HG03439 (cell line): Measurements from ENCODE around the gene TBC1D24.

Experiments used
- ATAC-seq: cut with Tn5 transposase; IDR thresholded peaks from one replicate; pipeline ENCODE4 v1.9.1; 2021; ENCODE audit warnings: mild to moderate bottlenecking, moderate library complexity; ENCODE audit not compliant: unreplicated experiment

Gene TBC1D24

GRCh38 chr16:2497695-2498484 lies 23.0 kb downstream of the TBC1D24 start:
- ATAC-seq = no peak

DNA sequence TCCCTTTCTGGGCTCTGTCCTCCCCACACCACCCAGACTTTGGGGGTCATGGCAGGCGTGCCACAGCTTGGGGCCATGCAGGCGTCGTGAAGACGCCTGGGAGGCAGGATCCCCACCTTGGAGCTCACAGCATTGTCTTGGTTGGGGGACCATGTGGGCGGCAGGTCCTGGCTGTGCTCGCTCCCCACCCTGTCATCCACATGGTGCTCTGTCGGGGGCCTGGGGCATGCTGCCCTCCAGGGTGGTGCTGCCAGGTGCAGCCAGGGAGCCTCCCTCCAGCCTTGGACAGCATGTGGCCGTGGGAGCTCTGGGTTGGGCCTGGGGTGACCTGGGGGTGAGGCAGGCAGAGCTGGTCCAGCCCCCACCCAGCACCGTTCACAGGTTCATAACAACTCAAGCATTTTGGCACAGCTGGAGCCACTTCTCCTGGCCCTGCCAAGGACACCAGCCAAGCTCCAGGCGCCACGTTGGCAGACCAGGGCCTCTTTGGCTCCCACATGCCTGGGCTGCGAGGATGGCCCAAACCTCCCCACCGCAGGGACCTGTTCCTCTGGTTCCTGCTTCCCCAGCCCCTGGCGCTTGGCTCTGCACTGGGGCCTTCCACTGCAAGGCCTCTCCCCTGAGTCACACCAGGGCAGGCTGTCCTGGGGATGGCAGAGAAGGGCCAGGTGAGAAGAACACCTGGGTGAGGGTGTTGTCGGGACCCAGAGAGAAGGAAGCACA lies 23.8 kb downstream of the TBC1D24 start:
- no peak for ATAC-seq

GRCh38 chr16:2499454-2499853 lies 24.5 kb downstream of the TBC1D24 start:
- no peak for ATAC-seq

DNA sequence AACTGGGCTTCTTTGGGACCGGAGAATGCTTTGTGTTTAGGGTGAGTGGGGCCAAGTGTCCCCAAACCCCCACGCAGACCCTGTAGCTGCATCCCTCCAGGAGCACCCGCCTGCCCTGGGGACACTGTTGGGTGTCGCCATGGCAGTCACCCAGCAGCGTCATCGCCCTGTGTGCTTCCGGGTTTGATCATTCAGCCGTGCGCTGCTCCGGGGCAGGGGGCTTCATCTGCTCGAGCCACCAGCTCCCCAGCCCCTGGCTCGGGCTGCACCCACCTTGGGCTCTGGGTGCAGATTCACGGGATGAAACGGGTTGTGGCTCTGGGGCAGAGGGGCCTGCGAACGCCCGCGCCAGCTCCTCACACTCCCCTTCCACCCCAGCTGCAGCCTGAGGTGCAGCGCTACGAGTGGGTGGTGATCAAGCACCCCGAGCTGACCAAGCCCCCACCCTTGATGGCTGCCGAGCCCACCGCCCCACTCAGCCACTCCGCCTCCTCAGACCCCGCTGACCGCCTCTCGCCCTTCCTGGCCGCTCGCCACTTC lies 25.0 kb downstream of the TBC1D24 start:
- ATAC-seq = no peak

- no peak for ATAC-seq
Observed at GRCh38 chr16:2500430-2500917, 25.5 kb downstream of the TBC1D24 start.

- ATAC-seq = no peak
Observed at GRCh38 chr16:2500918-2501750, 26.2 kb downstream of the TBC1D24 start.

DNA sequence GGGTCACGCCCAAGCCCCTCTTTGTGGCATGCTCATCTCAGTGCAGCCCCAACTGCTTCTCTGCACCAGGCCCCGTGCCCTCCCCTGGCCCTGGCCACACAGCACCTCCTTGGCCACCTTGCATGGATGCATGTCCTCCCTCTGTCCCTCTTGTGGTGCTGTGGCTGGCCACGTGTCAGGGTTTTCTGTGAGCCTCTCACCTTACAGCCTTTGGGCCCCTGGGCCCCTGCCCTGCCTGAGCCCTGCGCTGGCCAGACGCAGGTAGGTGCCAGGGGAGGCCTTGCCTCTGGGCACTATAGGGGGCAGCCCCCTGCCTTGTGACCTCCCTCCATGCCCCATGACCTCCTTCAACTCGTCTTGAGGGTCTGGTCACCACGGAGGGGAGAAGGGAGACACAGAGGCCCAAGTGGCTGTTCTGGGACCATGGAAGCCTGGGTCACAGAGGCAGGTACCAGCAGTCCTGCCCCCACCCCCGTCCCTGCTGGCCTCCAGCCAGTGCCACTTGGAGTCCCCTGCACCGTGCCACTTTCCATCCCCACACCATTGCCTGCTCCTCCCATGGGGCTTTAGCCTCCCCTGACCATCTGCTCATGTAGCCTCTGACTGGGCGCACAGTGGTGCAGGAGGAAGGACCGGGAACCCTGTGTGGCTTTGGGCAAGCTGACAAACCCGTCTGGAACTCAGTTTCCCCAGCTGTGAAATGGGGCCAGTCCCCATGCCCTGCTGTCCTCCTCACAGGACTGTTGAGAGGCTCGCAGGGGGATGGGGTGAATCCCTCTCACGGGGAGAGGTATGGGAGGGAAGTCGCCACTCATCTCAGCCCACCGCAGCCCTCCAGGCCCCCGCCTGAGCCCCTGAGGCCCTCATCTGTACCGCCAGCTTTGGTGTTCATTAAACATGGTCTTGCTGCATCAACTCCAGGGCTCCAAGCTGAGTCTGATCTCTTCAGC lies 27.3 kb downstream of the TBC1D24 start:
- ATAC-seq = no peak

GRCh38 chr16:2505695-2506094 lies 30.8 kb downstream of the TBC1D24 start:
- no peak for ATAC-seq

DNA sequence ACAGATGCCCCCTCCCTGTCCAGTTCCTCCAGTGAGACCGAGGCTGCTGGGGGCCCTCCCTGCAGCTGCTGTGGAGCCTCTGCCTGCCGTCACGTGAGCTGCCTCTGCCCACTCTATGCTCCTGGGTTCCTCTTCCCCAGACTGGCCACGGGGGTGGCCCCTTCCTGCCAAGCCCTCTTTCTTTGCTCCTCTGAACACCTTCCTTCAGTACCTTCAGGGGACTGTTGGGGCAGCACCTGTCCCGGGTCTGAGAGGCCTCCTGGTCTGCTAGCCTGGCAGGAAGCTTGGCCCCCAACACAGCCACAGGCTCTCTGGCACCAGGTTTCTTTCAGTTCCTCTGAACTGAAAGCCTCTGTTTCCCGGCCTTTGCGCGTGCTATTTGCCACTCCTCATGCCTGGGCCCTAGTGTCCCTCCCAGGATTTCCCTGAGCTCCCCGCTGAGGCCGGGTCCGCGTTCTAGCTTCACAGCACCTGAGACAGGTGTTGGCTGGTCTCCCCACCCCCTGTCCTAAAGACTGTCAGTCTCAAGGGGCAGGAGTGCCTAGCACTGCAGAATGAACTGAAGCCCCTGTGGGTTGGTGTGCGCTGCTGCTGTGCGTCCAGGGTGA lies 32.2 kb downstream of the TBC1D24 start:
- no peak for ATAC-seq

GRCh38 chr16:2507665-2508064 lies 32.7 kb downstream of the TBC1D24 start:
- no peak for ATAC-seq

DNA sequence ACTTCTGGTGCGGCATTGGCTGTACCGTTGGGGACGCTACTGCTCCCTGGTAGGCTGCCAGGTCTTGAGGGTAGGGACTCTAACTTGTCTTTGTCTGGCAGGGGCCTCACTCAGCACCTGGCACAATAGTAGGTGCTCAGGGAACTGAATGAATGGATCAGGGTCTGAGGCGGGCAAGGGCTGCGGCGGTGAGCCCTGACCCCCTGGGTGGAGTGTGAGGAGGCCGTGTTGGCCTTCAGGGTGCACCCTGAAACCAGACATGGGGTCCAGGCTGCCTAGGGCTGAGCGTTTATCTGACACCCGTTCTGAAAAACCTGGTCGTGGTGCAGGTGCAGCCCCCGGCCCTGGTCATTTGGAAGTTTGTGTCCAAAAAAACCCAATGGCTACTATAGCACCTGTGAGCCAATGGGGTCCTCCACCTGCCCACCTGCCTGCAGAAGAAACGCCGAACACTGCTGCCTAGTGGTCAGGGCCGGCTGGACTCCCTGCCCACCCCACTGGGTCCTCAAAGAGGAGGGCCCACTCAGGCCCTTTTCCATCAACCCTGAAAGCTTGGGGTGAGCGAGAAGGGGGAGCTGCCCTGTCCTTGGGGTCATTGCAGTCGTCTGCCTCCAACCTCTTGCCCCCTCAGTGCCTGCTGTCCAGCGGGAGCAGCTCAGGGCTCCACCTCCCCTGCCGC lies 33.9 kb downstream of the TBC1D24 start:
- no peak for ATAC-seq

DNA sequence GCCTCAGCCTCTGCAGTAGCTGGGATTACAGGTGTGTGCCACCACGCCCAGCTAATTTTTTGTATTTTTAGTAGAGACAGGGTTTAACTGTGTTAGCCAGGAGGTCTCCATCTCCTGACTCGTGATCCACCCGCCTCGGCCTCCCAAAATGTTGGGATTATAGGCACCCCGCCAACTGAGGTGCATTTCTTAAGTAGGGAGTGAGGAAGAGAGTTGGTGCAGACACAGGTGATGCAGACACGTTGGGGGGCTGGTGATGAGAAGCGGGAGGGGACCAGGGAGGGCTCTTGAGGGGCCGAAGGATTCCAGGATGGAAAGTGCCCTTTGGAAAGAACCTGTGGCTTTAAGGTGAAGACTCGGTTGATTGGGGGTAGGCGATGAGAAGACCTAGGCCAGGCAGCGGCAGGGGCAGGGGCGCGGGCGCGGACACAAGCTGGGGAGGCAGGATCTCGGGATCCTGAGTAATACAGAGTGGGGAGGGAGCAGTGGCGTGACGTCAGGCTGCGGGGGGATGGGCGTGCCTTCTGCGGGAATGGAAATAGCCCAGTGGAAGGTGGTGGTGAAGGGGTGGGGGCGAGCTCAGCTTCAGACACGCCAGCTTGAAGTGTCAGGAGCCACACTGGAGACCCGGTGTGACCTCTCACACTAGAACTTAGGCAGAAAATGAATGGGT lies 36.3 kb downstream of the TBC1D24 start:
- no peak for ATAC-seq

DNA sequence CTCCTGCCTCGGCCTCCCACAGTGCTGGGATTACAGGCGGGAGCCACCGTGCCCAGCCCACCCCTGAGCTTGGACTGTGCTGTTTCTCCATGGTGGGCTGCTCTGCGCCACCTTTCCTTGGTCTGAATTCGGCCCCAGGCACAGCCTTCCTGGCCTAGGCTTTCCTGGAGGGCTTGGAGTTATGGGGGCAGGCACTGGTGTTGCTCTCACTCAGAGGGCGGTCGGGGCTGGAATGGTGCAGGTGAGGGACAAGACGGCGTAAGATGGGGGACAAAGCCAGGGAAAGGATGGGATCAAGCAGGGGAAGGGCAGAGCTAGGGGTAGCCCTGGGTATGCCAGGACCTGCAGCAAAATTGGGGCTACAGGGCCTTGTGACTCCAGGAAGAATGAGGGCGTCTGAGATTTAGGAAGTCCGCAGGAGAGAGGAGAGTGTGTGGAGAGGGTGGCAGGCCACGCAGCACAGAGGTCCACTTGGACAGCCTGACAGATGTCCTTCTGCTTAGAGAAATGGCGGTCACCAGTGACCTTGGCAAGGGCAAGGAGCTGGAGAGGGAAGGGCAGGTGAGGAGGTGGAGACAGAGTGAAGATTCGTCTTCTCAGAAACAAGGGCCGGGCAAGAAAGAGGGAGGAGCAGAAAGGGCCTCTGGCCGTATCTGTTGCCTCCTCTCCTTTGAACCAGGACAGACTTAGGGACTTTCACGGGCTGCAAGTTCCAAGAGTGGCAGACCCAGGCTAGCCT lies 37.2 kb downstream of the TBC1D24 start:
- no peak for ATAC-seq

DNA sequence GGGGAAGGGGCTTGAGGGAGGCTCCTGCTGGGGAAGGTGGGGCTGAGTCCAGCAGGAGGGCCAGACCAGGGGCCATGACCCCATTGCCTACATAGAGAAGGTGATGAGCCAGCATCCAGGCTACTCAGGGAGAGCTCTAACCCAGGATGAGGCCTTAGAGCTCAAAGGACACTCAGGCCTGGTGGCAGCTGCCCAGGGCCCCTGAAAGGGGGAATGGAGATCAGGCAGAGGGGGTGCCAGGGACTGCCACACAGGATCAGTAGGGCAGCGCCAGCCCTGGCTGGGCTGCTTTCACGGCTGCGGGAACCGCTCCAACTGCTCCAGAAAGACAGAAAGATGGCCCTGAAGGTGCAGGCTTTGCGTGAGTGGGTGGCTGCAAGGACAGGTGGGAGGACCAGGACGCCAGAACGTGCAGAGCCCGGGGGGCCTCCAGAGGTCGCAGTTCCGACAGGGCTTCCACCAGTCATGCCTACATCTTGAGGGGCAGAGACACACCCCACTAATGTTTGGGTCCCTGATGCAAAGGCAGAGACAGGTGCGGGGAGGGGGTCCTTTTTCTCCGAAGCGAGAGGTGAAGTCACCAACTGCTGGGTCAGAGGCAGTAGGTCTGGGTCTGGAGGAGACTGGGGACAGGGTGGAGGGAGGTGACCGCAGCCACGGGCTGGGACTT lies 37.9 kb downstream of the TBC1D24 start:
- ATAC-seq = no peak

GRCh38 chr16:2513405-2514332 lies 38.7 kb downstream of the TBC1D24 start, which contains the start of gene ATP6V0C:
TSS of gene ATP6V0C (plus strand) at chr16:2513952. CDS start at chr16:2514104, 152 bp downstream.
- ATAC-seq = peak; percentile 66
